VCaP (cell line): ENCODE data around the gene TTYH2.
"Not testable (repeated sequence)": the region's sequence is repeated elsewhere in the genome, so short reads cannot be mapped to it uniquely, and the experiment has no call there.

Source experiments
- H3K27ac ChIP-seq: fragments of 450-650 bp; 2 replicates; pipeline ENCODE4 v1.5.1; 2017
- TF ChIP-seq, protein P1 (sequence below): fragments of 450-650 bp; conservative IDR thresholded peaks from 2 replicates; pipeline ENCODE4 v1.5.1; 2017; ENCODE audit warnings: mild to moderate bottlenecking, moderate library complexity

TTYH2 gene

DNA sequence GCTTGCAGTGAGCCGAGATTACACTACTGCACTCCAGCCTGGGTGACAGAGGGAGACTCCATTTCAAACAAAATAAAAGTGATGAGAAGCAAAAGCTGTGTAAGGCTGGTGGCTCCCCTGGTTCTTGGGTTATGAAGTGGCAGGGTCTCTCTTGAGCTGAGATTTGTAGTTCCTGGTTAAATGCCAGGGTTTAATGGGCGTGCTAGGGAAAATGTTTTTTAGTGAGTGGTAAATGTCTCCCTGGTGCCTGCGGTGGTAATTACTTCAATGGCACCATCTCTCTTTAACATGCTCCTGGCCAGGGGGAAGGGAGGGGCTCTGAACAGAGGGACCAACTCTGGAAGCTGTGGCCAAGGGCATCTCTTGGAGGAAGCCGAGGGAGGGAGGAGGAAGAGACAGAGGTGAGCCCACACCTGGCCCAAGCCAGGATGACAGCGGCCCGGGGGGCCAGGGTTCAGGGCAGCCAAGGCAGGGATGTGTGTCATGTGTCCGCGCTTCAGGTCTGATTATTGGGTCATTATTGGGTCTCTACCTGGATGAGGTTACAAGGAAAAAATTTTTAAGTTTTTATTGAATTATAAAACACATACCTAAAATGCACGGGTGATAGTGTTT lies 27.7 kb upstream of the TTYH2 start:
- TF ChIP-seq, protein P1, sequence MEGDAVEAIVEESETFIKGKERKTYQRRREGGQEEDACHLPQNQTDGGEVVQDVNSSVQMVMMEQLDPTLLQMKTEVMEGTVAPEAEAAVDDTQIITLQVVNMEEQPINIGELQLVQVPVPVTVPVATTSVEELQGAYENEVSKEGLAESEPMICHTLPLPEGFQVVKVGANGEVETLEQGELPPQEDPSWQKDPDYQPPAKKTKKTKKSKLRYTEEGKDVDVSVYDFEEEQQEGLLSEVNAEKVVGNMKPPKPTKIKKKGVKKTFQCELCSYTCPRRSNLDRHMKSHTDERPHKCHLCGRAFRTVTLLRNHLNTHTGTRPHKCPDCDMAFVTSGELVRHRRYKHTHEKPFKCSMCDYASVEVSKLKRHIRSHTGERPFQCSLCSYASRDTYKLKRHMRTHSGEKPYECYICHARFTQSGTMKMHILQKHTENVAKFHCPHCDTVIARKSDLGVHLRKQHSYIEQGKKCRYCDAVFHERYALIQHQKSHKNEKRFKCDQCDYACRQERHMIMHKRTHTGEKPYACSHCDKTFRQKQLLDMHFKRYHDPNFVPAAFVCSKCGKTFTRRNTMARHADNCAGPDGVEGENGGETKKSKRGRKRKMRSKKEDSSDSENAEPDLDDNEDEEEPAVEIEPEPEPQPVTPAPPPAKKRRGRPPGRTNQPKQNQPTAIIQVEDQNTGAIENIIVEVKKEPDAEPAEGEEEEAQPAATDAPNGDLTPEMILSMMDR, result no peak
- no peak overlapping the region for H3K27ac ChIP-seq

DNA sequence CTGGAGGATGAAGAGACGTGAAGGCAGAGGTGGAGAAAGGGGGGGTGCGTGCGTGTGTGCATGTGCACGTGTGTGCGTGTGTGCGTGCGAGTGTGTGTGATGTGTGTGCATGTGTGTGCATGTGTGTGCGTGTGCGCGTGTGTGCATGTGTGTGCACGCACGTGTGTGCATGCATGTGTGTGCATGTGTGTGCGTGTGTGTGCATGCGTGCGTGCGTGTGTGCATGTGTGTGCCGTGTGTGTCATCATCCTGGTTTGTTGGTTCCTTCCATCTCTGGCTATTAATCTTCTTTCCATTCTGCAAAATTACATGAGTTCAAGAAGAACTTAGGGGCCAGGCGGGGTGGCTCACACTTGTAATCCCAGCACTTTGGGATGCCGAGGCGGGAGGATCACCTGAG lies 26.9 kb upstream of the TTYH2 start:
- TF ChIP-seq, protein P1, result no peak
- no peak overlapping the region for H3K27ac ChIP-seq

DNA sequence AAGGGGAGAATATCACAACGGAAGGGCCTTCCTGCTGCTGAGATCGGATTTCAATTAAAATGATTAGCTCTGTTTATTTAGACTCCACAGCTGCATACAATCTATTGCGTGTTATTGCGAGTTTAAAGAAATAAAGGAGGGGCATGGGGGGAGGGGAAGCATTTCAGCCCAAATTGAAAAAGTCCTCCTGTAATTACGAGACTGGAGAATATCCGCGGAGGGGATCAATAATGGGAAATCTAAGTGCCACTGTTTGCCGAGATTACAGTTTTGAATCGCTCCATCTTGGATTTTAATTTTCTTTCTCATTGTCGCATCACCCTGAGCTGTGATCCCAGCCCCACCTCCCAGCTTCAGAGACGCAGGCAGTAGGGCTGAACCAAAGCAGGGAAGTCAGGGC lies 25.6 kb upstream of the TTYH2 start:
- no peak overlapping the region for H3K27ac ChIP-seq
- TF ChIP-seq, protein P1, result no peak

DNA sequence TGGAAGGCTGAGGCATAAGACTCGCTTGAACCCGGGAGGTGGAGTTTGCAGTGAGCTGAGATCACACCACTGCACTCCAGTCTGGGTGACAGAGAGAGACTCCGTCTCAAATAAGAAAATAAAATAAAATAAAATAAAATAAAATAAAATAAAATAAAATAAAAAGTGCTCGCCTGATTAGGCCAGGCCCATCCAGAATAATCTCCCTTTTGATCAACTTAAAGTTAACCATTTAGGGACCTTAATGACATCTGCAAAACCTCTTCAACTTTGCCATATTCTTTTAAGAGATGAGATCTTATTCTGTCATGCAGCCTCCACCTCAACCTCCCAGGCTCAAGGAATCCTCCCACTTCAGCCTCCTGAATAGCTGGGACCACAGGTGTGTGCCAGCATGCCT lies 24.7 kb upstream of the TTYH2 start:
- H3K27ac ChIP-seq, result not testable (repeated sequence)

DNA sequence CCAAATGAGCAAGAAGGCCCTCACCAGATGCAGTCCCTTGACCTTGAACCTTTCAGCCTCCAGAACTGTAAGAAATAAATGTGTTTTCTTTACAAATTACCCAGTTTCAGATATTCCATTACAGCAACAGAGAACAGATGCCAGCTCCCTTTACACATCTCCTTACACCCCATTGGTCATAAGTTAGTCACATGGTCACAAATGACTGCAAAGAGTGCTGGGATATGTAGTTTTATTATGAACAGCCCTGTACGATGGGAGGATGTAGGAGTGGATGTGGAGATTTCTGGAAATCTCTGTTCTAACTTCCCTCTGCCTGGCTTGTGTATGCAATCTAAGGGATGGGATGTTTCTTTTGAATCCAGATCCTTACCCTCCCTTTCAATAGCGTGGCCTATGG lies 23.2 kb upstream of the TTYH2 start:
- TF ChIP-seq, protein P1, result no peak
- no peak overlapping the region for H3K27ac ChIP-seq

DNA sequence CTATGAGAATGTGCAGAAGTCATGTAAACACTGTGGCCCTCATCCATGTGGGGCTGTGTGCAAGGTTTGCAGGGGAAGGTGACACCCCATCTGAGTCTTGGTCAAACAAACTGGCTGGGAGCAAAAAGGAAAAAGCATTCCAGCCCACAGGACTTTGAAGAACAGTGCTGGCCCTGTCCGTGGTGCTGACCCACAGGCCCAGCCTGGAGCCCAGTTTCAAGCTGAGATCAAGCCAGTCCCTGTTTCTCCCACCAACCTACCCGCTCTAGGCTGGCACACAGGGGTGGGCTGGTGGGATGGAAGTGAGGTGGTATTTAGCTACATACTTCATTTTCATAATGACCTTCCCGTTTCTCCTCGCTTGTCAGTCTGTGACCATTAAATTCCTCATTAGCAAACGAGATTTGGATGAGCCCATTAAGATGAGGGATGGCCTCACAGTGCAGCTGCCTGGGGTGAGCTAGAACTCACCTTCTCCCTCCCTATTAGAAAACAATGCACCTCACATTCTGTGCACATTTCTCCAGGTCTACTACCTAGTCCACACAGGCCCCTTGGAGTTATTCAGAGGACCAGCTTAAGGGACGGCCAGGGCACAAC lies 22.5 kb upstream of the TTYH2 start:
- H3K27ac ChIP-seq, result no peak overlapping the region
- TF ChIP-seq, protein P1, result no peak

DNA sequence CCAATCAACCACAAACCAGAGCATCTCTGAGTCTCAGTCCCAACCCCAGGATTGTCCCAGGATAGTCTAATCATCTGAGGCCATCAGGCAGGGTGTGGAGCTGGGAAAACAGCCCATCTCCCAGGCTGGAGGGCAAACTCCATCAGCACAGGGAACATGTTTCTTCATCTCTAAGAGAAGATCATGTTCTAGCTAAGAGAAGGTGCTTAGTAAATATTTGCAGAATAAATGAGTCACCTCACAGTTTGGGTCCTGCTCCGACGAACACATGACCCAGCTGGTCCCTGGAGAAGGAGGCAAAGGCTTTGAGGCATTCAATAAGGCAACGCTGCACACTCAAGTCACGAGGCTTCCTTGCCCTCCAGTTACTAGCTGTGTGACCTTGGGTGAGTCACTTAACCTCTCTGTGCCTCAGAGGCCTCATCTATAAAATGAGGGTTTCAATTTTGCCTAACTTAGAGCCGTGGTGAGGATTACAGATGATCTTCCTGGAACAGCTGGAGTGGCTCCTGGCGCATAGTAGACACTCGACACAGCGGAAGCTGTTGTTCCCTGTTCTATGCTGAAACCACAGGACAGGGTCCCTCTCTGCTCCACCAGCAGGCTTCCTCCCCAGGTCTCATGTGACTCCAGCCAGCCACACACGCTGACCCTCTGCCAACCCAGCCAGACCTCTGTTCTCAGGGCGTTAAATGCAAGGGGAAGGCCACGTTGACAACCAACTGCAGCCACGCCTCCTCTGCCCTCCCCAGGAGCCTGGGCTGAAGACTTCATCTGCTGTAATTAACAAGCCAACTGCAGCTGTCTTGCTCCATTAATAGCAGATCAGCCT lies 20.2 kb upstream of the TTYH2 start:
- no peak overlapping the region for H3K27ac ChIP-seq
- TF ChIP-seq, protein P1, result no peak

DNA sequence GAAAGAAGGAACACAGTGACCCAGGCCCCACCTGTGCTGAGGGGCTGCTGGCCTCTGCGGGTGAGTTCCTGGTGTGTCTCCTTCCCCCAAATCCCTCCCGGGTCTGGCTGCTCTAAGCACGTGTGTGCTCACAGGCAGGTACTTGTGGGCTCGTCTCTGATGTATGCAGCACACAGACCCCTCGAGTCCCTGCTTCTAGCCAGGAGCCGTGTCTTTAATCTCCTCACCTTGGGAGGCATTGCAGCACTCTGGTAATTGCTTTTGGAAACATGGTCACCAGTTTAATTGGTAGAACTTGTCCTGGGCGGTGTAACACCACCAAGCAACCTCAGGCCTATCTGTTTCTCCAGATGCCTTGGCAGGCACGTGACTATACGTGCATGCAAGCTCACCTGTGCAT lies 18.7 kb upstream of the TTYH2 start:
- H3K27ac ChIP-seq, result no peak overlapping the region
- TF ChIP-seq, protein P1, result no peak
